ENCODE results near the gene ETFBKMT. TPM values are rescaled to one million over a fixed set of nuclear protein-coding genes. Genes with fewer than 3 reads are reported as not detected.

The ETFBKMT gene
- total RNA-seq, 1 donor from 2014 or later, result 2.2 TPM

DNA sequence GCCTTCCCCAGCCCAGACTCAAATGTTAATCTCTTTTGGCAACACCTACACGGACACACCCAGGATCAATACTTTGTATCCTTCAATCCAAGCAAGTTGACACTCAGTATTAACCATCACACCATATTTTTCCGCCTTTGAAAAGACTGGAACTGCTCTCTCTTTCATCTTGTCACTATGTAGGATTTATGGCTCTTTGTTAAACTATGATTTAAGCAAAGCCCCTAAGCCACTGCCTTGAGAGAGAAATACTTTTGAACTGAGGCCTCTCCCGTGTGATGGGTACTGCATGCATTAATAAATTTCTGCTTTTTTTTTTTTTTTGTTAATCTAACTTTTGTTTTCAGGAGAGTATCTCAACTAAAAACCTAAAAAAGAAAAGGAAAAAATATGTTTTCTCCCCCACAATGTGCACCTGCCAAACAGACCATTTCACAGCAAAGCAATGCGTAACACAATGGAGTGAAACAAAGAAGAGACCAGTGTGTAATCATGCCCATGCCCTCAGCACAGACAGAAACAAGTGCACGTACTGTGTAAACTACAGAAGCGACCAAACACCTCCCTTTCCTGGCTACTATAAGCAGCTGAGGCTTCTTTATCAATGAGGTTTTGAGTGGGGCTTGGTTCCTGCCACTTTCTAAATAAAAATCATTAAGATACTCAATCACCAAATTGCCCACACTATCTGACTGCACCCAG lies 28.3 kb upstream of the ETFBKMT start:
- Mint-ChIP-seq H3K27ac (ENCODE audit: unreplicated experiment) (no peak overlapping the region), H3K4me3 (ENCODE audit: unreplicated experiment) (no peak overlapping the region), H3K36me3 (ENCODE audit: unreplicated experiment) (no peaks in the 10 kb centered on the region), H3K27me3 (ENCODE audit: unreplicated experiment) (peaks cover 2% of the 10 kb centered on the region), H3K4me1 (ENCODE audit: low read depth, unreplicated experiment) (peaks cover 7% of the 10 kb centered on the region), H3K9me3 (ENCODE audit: unreplicated experiment) (peaks cover 2% of the 10 kb centered on the region)
- TF ChIP-seq, protein P1, sequence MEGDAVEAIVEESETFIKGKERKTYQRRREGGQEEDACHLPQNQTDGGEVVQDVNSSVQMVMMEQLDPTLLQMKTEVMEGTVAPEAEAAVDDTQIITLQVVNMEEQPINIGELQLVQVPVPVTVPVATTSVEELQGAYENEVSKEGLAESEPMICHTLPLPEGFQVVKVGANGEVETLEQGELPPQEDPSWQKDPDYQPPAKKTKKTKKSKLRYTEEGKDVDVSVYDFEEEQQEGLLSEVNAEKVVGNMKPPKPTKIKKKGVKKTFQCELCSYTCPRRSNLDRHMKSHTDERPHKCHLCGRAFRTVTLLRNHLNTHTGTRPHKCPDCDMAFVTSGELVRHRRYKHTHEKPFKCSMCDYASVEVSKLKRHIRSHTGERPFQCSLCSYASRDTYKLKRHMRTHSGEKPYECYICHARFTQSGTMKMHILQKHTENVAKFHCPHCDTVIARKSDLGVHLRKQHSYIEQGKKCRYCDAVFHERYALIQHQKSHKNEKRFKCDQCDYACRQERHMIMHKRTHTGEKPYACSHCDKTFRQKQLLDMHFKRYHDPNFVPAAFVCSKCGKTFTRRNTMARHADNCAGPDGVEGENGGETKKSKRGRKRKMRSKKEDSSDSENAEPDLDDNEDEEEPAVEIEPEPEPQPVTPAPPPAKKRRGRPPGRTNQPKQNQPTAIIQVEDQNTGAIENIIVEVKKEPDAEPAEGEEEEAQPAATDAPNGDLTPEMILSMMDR (IDR thresholded peaks at IDR 0.05; ENCODE audit: partially characterized antibody, unreplicated experiment), result no peak
- DNase-seq, result no peak

DNA sequence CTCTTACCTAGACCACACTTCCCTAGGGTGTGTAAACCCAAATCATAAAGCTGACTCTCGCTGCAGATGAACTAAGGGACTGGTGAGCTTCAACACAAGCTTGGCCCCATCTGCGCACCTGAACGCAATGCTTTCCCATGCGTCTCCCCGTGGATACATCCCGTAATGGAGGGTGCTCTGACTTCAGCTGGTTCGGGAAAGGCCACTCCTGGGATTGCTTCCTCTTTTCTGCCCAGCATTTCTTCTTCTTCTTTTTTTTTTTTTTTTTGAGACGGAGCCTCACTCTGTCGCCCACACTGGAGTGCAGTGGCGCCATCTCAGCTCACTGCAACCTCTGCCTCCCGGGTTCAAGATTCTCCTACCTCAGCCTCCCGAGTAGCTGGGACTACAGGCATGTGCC lies 27.7 kb upstream of the ETFBKMT start:
- Mint-ChIP-seq H3K27me3 (ENCODE audit: unreplicated experiment) (peaks cover 2% of the 10 kb centered on the region), H3K9me3 (ENCODE audit: unreplicated experiment) (no peaks in the 10 kb centered on the region), H3K4me1 (ENCODE audit: low read depth, unreplicated experiment) (peaks cover 7% of the 10 kb centered on the region), H3K4me3 (ENCODE audit: unreplicated experiment) (no peak overlapping the region), H3K36me3 (ENCODE audit: unreplicated experiment) (no peaks in the 10 kb centered on the region), H3K27ac (ENCODE audit: unreplicated experiment) (no peak overlapping the region)
- TF ChIP-seq, protein P1 (IDR thresholded peaks at IDR 0.05; ENCODE audit: partially characterized antibody, unreplicated experiment), result no peak
- no peak for DNase-seq

DNA sequence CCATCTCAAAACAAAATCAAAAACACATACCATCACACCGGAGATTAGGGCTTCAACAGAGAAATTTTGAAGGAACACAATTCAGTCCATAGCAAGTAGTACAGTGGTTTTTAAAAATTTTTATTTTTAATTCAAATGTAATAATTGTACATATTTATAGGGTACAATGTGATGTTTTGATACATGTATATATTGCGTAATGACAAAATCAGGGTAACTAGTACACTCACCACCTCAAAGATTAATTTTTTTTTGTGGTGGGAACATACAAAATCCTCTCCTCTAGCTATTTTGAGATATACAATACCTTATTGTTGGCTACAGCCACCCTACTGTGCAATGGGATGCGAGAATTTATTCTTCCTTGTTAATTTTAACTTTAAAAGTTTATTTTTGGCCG lies 26.0 kb upstream of the ETFBKMT start:
- Mint-ChIP-seq H3K9me3 (ENCODE audit: unreplicated experiment) (no peaks in the 10 kb centered on the region), H3K4me3 (ENCODE audit: unreplicated experiment) (no peak overlapping the region), H3K27ac (ENCODE audit: unreplicated experiment) (no peak overlapping the region), H3K36me3 (ENCODE audit: unreplicated experiment) (no peaks in the 10 kb centered on the region), H3K27me3 (ENCODE audit: unreplicated experiment) (peaks cover 2% of the 10 kb centered on the region), H3K4me1 (ENCODE audit: low read depth, unreplicated experiment) (peaks cover 7% of the 10 kb centered on the region)
- no peak for DNase-seq
- TF ChIP-seq, protein P1 (IDR thresholded peaks at IDR 0.05; ENCODE audit: partially characterized antibody, unreplicated experiment), result no peak

DNA sequence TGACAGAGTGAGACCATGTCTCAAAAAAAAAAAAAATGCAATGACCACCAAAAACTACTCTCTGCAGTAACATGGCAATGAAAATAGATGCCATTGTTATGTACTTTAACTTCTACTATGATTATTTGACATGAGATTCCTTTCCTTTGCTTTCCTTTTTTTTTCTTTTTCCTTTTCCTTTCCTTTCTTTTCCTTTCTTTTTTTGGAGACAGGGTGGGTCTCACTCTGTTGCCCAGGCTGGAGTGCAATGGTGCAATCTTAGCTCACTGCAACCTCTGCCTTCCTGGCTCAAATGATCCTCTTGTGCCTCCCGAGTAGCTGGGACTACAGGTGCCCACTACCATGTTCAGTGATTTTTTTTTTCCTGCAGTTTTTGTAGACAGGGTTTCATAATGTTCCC lies 24.9 kb upstream of the ETFBKMT start:
- peaks cover 2% of the 10 kb centered on the region for H3K27me3 Mint-ChIP-seq (ENCODE audit: unreplicated experiment)
- H3K27ac Mint-ChIP-seq (ENCODE audit: unreplicated experiment), result no peak overlapping the region
- H3K4me3 Mint-ChIP-seq (ENCODE audit: unreplicated experiment), result no peak overlapping the region
- no peak for DNase-seq
- H3K36me3 Mint-ChIP-seq (ENCODE audit: unreplicated experiment), result no peaks in the 10 kb centered on the region
- no peaks in the 10 kb centered on the region for H3K9me3 Mint-ChIP-seq (ENCODE audit: unreplicated experiment)
- peaks cover 7% of the 10 kb centered on the region for H3K4me1 Mint-ChIP-seq (ENCODE audit: low read depth, unreplicated experiment)
- TF ChIP-seq, protein P1 (IDR thresholded peaks at IDR 0.05; ENCODE audit: partially characterized antibody, unreplicated experiment), result no peak

DNA sequence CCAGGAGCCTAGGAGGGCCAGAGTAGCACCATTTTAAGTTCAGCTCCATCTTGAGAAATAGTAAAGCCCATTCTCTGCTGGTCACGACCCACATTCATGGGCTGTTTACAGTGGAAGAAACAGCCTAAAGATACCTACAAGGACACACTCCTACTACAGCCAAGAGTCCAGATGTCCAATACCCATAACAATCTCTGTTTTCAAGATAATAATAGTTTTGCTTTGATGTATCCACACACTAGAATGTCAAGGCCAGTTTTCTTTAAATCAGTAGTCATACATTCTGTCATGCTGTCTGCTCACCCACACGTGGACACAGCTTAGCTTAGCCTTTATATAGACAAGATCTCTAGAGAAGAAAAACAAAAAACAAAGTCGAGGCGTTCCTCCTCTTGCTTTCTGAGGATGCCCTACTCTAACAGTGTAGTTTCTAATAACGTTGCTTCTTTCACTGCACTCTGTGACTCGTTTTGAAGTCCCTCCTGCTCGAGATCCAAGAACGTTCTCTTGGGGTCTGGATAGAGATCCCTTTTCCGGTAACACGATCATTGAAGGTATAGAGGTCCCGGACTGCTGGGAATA lies 17.9 kb upstream of the ETFBKMT start:
- Mint-ChIP-seq H3K4me1 (ENCODE audit: low read depth, unreplicated experiment) (no peaks in the 10 kb centered on the region), H3K4me3 (ENCODE audit: unreplicated experiment) (no peak overlapping the region), H3K9me3 (ENCODE audit: unreplicated experiment) (no peaks in the 10 kb centered on the region), H3K36me3 (ENCODE audit: unreplicated experiment) (no peaks in the 10 kb centered on the region), H3K27ac (ENCODE audit: unreplicated experiment) (no peak overlapping the region), H3K27me3 (ENCODE audit: unreplicated experiment) (no peaks in the 10 kb centered on the region)
- TF ChIP-seq, protein P1 (IDR thresholded peaks at IDR 0.05; ENCODE audit: partially characterized antibody, unreplicated experiment), result no peak
- no peak for DNase-seq
